SK-MEL-5 (cell line): ENCODE data around the gene TMEM123. TPM values are rescaled to one million over a fixed set of nuclear protein-coding genes. Genes with fewer than 3 reads are reported as not detected.

Experiments used
- DNase-seq: peaks from one replicate; pipeline ENCODE4 v3.0.0-alpha.2; 2016; ENCODE audit warnings: low read depth, low spot score
- in situ Hi-C: cut with HindIII; loops from 2 replicates; pipeline ENCODE4 v1.10.0; 2016; ENCODE audit warnings: low sequenced_read_pairs, high pct_unique_total_duplicates, low pct_unique_long_range_greater_than_20kb
- total RNA-seq: library from RNA; depleted of rRNA; stranded (reverse); fragments of >200 nt; shearing (Covaris generic); gene quantifications from 2 replicates; pipeline ENCODE4 v1.2.3, GENCODE V29; 2014

Gene TMEM123
- total RNA-seq, 1 experiment from 2014 or later, result 99.8 TPM

DNA sequence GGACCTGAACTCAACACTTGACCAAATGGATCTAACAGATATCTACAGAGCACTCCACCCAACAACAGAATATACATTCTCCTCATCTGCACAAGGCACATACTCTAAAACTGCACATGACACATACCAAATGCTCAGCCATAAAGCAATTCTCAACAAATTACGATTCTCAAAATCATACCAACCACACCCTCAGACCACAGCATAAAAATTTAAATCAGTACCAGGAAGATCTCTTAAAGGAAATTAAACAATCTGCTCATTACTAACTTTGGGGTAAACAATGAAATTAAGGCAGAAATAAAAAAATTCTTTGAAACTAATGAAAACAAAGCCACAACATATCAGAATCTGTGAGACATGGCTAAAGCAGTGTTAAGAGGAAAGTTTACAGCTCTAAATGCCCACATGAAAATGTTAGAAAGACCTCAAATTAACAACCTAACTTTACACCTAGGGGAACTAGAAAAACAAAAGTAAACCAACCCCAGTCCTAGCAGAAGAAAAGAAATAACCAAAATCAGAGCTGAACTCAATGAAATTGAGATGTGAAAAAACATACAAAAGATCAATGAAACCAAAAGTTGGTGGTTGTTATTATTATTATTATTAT lies 37.2 kb downstream of the TMEM123 start:
- in situ Hi-C loops, result no loop called here

DNA sequence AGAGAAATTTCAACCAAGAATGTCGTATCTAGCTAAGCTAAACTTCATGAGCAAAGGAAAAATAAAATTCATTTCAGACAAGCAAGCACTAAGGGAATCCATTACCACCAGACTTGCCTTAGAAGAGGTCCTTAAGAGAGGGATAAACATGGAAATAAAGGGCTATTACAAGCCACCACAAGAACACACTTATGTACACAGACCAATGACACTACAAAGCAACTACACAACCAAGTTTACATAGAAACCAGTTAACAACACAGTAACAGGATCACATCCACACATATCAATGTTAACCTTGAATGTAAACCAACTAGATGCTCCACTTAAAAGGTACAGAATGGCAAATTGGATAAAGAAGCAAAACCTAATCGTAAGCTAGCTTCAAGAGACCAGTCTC lies 38.0 kb downstream of the TMEM123 start:
- no peak for DNase-seq
- in situ Hi-C loops, result no loop called here

More for the DNA sequence above, 37.2 kb downstream of the TMEM123 start:
- no peak for DNase-seq

DNA sequence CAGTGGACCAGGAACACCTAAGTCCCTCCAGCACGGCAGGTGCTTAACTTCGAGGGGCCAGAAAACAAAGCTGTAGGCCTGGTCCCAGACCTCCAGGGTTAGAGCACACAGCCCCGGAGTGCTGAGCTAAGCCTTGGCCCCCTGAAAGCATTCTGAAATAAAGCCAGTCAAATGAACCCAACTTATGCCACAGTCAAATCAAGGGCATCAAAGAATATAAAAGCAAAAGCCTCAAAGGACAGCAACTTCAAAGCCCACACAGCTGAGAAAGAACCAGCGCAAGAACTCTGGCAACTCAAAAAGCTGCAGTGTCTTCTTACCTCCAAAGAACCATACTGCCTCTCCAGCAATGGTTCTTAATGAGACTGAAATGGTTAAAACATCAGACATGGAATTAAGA lies 39.1 kb downstream of the TMEM123 start:
- in situ Hi-C loops, result no loop called here
- DNase-seq, result no peak

DNA sequence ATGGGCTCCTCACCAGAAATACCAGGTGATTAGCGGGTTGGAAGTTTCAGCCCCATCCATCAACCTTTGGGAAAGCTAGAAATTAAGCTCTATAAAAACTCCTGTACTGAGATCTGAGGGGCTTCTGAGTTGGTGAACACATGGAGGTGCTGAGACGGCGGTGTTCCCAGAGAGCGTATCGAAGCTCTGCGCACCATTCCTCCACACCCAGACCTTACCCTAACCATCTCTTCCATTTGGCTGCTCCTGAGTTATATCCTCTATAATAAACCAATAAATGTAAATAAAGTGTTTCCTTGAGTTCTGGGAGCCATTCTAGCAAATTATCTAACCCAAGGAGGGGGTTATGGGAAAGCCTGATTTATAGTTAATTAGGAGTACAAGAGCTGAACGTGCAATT lies 41.4 kb downstream of the TMEM123 start:
- DNase-seq, result no peak
- in situ Hi-C loops, result no loop called here

DNA sequence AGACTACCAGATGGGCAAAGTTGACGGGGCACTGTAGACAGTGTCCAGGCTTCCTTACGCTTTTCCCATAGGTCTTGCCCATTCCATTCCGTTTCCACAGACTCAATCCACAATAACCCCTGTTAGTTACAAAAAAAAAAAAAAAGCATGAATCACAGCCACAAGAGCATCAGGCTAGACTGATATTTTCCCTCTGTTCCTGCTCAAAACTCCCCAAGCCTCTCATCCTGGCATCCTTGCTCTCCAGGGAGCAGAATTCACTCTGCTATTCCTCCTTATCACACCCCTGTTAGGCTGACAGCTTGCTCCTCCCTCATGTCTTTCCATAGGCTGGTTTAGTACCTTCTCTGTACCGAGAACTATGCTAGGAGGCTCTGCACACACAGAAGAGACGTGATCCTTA lies 42.2 kb downstream of the TMEM123 start:
- in situ Hi-C loops, result no loop called here
- no peak for DNase-seq

DNA sequence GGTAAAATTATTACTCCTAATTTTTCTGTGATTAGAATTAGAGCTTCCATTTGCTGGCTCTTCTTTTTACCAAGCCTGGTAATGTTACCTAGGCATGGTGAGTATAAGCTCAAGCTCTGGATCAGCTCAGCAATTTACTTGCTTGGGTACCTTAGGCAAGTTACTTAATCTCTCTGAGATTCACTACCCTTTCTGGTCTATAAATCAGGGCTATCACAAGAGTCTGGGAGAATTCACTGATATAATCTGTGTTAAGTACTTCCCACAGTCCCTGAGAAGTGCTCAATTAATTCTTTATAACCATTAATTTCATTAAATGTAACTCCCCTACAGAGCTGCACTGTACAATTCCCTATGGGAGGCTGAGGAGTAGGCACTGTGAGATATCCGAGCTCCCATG lies 44.2 kb downstream of the TMEM123 start:
- in situ Hi-C loops, result no loop called here
- no peak for DNase-seq

DNA sequence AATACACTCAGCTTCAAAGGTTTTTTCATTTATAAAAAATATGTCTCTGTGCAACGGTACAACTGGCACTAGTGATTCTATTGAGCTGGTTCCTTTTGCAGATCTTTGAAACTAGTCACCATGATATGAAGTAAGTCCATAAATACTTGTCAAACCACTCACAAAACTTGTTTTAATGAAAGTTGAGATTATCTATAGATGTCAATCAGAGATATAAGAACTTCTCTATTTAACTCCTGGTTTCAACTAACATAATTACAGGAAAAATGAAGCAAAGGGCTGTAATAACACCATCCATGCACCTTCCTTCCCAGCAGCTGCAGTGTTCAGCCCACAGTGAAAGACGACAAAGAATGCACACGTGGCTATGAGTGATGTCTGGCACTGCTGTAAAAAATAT lies 44.7 kb downstream of the TMEM123 start:
- DNase-seq, result no peak
- in situ Hi-C loops, result no loop called here

DNA sequence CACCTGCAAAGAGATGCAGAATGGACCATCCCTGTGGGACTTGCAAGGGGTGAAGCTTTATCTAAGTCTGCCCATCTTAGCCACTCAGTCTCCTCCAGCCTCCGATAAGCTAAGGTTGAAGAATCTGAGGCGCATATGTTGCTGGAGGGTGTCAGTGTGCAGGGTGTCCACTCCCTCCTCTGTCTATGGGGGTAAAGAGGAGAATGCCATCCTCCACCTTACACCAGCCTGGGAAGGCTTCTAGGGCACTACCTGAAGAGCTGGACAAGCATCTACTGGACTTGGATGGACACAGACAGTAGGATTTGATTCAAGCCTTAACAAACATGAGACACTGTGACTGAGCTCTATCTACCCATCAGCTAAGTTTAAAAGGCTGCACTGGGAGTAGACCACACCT lies 46.5 kb downstream of the TMEM123 start:
- in situ Hi-C loops, result no loop called here
- DNase-seq, result no peak

DNA sequence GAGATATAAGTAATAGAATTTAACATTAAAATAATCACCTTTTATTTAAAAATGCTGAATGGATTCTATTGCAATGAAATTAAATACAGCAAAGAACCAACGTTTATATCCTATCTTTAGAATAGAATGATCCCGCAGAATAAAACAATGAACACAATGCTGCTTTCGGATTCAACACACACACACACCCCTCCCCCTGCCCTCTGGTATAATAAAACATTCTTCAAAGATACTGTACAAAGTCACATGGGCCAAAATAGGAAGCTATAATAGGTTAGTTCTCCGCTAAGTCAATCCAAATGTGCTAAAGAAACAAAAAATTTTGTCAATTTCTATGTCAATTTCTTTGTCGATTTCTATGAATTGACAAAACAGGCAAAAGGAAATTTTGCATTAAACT lies 47.1 kb downstream of the TMEM123 start:
- no peak for DNase-seq
- in situ Hi-C loops, result no loop called here

DNA sequence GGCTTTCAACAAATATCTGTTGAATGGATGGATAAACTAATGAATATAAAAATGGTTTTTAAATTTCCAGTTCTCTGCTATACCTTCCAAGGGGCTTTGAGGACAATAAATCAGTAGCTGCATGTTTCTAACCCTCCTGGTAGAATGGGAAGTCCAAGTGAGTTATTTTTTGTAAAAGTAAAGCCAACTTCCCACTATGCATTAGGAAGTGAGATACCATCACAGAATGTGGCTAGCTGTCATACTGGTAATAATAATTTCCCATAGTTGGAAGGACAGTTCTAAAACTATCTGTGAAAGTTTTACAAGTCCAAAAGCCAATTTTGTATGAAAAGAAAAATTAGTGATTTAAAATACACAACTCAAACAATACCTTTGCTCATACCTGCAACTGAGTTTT lies 50.0 kb downstream of the TMEM123 start:
- in situ Hi-C loops, result no loop called here

DNA sequence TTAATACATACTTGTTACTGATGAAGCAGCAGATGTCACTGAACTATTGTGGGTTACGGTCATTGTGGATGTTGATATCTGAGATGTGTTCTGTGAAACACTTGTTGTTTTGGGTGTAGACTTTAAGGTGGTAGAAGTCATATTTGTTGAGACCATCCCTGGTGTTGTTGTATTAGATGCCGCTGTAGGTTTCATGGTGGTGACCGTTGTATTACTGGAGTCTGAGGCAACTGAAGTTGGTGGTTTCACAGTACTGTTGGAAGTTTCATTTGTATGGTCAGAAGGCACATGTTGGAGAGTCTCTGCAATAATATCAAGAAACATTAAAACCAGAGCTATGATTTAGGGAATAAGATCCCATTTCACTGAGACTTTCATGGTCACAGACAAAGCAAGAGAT lies 50.7 kb downstream of the TMEM123 start:
- no peak for DNase-seq
- in situ Hi-C loops, result no loop called here

More for the DNA sequence above, 50.0 kb downstream of the TMEM123 start:
- DNase-seq, result no peak

DNA sequence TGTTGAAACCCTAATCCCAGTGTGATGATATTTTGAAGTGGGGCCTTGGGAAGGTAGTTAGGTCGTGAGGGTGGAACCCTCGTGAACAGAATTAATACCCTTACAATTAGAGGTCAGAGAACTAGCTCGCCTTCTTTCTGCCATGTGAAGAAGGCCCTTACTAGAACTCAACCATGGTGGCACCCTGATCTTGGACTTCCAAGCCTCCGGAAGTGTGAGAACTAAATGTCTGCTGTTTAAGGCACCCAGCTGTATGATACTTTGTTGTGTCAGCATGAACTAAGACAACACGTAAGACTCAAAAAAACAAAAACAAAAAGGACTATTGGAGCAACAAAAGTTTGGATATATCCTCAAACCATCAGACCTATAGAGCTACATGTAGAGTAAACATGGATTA lies 52.0 kb downstream of the TMEM123 start:
- in situ Hi-C loops, result no loop called here
- DNase-seq, result no peak

DNA sequence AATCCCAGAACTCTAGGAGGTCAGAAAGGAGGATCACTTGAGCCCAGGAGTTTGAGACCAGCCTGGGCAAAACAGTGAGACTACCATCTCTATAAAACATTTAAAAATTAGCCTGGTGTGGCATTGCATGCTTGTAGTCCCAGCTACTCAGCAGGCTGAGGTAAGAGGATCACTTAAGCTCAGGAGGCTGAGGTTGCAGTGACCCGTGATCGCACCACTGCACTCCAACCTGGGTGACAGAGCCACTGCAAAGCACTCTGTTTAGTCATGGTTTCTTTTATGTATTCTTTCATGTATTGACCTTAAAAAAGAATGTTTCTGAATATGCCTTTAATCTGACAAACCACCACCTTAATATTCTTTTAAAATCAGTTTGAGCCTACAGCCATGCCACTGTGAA lies 53.4 kb downstream of the TMEM123 start:
- in situ Hi-C loops, result no loop called here
- no peak for DNase-seq

DNA sequence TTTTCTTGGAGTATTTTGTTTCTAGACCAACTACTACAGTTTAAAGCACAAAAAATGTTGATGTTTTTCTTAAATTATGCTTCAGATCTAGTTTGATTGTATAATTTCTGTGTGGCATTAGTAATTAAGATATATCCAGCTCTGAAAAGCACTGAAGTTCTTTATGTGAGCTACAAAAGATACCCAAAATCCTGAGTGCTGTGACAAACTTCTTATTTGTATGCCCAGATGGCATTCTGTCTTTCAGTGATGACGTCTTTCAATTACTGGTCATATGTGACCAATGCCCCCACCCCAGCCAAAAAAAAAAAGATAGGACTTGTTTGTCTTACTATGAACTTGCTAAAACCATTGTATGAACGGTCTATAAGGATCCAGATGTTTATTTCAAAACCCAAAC lies 54.3 kb downstream of the TMEM123 start:
- in situ Hi-C loops, result no loop called here
- no peak for DNase-seq

DNA sequence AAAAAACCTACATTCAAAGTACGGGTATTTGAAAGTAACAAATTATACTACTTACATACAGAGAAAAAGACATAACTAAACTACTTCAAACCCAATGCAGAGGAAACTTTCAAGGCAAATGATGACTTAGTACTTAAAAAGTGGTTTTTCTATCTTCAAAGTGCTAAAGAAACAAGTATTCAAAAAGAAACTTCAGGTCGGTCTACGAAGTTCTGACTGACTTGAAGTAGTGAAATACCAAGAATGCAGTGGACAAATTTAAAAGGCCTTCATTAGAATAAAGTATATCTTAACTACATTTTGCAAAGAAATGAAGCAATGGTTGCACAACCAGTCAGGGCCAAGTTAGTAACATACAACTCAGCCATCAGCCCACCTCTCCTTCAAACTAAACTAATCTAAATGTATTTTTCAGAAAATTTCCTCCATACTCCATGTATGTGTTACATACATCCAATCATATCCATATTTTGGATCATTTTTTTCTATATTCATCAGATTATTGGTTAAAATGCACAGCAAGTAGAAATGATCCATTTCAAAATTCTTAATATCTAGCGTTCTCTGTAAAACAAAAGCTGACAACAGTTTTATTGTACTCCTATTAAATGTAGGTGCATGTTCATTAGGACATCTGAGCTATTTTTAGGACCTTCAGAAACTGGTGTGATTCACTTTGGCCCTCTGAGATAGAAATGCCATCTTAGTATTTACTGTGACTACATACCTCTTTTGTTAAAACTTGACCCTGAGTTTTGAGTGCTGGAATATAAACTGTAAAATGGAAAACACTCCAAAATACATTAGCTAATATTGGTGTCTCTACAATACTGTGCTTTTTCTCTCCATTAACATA lies 55.6 kb downstream of the TMEM123 start:
- in situ Hi-C loops, result no loop called here
- no peak for DNase-seq

DNA sequence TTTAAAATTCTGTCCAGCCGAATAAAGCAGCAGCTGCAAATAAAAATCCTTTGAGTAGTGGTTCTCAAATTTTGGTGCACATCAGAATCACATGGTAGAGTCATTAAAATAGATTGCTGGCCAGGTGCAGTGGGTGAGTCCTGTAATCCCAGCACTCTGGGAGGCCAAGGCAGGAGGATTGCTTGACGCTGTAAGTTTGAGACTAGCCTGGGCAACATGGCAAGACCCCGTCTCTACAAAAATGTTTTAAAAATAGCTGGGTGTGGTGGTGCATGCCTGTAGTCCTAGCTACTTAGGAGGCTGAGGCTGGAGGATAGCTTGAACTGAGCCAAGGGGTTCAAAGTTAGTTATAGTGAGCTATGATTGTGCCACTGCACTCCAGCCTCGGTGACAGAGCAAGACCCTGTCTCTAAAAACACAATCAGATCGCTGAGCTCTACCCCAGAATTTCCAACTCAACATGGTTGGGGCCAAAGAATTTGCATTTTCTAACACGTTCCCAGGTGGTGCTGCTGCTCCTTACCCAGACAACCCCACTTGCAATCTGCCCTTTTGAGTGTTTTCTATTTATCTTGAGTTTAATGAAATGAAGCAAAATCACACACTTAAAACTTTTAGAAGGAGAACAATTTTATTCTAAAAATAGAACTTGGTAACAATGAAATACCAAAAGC lies 56.7 kb downstream of the TMEM123 start:
- no peak for DNase-seq
- in situ Hi-C loops, result no loop called here

DNA sequence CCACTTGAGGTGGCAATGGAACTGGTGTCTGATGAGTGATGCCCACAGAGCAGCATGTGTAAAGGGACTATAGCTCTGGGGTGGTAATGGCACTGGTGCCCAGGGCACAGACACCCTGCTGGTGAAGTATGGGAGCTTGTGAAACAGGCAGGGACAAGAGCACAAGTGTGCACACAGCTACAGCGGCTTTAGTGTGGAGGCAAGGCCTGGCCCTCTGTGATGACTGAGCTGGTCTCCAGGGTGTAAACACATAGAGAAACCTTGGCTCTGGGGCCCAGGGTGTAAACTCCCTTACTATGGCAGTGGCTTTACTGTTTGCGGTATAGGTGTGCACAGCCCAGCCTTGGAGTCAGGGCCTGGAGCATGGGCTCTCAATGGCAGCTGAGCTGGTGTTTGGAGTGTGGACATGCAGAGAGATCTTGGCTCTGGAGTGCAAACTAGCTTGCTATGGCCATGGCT lies 59.3 kb downstream of the TMEM123 start:
- in situ Hi-C loops, result no loop called here

DNA sequence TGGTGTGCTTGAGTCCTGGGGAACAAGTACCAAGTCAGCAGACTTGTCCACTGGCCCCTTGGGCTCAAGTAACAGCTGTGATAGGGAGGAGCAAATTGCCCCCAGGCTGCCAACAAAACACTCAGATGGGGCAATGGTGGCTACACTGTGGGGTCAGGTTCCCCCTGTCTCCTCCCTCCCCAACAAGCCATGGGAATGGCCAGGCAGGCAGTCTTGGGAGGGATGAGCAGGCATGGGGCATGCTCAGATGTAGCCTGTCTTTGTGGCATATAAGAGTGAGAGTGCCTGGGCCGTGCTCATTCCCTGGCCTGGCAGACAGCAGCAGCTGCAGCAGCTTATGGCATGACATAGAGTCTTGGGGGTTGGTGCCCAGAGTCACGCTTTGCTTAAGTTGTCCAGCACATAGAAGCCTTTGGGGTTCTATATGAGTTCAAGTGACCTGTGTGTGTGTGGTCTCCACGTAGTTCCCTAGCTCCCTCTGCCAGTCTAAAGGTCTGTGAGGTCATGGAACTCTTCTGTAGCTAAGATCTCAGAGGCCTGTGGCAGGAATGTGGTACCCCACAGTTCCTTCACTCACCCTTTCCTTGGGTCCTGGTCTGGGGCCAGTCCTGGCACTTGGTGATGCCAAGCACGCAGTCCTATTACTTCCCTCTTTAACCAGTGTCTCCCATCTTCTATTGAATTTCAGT lies 60.9 kb downstream of the TMEM123 start:
- no peak for DNase-seq
- in situ Hi-C loops, result no loop called here

More for the DNA sequence above, 59.3 kb downstream of the TMEM123 start:
- DNase-seq, result no peak
